ENCODE data around the gene NT5C3B.

GRCh38 chr17:41803049-41804020 is 32.7 kb downstream of the NT5C3B start:
- TF ChIP-seq, protein P1, sequence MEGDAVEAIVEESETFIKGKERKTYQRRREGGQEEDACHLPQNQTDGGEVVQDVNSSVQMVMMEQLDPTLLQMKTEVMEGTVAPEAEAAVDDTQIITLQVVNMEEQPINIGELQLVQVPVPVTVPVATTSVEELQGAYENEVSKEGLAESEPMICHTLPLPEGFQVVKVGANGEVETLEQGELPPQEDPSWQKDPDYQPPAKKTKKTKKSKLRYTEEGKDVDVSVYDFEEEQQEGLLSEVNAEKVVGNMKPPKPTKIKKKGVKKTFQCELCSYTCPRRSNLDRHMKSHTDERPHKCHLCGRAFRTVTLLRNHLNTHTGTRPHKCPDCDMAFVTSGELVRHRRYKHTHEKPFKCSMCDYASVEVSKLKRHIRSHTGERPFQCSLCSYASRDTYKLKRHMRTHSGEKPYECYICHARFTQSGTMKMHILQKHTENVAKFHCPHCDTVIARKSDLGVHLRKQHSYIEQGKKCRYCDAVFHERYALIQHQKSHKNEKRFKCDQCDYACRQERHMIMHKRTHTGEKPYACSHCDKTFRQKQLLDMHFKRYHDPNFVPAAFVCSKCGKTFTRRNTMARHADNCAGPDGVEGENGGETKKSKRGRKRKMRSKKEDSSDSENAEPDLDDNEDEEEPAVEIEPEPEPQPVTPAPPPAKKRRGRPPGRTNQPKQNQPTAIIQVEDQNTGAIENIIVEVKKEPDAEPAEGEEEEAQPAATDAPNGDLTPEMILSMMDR (conservative IDR thresholded peaks at IDR 0.05; ENCODE audit: low read length): no peak
- TF ChIP-seq EZH2phosphoT487 (IDR thresholded peaks at IDR 0.05; ENCODE audit: borderline replicate concordance, low read depth, low read length): no peak
